GM23338 (cell line): ENCODE measurements around the gene NDUFV2. TPM values are rescaled to one million over a fixed set of nuclear protein-coding genes. Genes with fewer than 3 reads are reported as not detected.

ENCODE experiments used
- ATAC-seq: fragments of 200-7000 bp; cut with Tn5 transposase; 3 replicates; pipeline ENCODE4 v1.9.1; 2020
- DNase-seq: peaks from one replicate; pipeline ENCODE4 v3.0.0-alpha.2; 2015; ENCODE audit warnings: low spot score
- H2AFZ ChIP-seq: fragments of 200-600 bp; sonication (generic); 2 replicates; pipeline ENCODE4 v1.8.0; 2016; ENCODE audit warnings: antibody characterized with exemption, mild to moderate bottlenecking, moderate library complexity
- H3F3A ChIP-seq: fragments of 200-600 bp; sonication (generic); replicated peaks from 2 replicates; pipeline ENCODE4 v1.8.0; 2017; ENCODE audit warnings: antibody characterized with exemption, mixed run types, low read depth
- H3K27ac ChIP-seq: fragments of 200-600 bp; sonication (generic); 2 replicates; pipeline ENCODE4 v1.6.1; 2016; ENCODE audit warnings: low read depth
- H3K27me3 ChIP-seq: fragments of 200-600 bp; sonication (generic); 2 replicates; pipeline ENCODE4 v1.8.0; 2016; ENCODE audit warnings: mild to moderate bottlenecking, mixed run types, moderate library complexity; ENCODE audit not compliant: insufficient read depth
- H3K36me3 ChIP-seq: fragments of 200-600 bp; sonication (generic); 2 replicates; pipeline ENCODE4 v1.8.0; 2016; ENCODE audit warnings: mild to moderate bottlenecking; ENCODE audit not compliant: insufficient read depth
- H3K4me1 ChIP-seq: fragments of 200-600 bp; sonication (generic); 2 replicates; pipeline ENCODE4 v1.8.0; 2016; ENCODE audit warnings: mild to moderate bottlenecking, moderate library complexity; ENCODE audit not compliant: insufficient read depth
- H3K4me2 ChIP-seq: fragments of 200-600 bp; sonication (generic); 2 replicates; pipeline ENCODE4 v1.7.1; 2017; ENCODE audit warnings: mixed run types
- H3K4me3 ChIP-seq: fragments of 200-600 bp; sonication (generic); 2 replicates; pipeline ENCODE4 v1.6.1; 2016; ENCODE audit warnings: mixed run types
- H3K79me2 ChIP-seq: fragments of 200-600 bp; sonication (generic); replicated peaks from 2 replicates; pipeline ENCODE4 v1.8.0; 2017; ENCODE audit warnings: mild to moderate bottlenecking; ENCODE audit not compliant: insufficient read depth
- H3K9me2 ChIP-seq: fragments of 200-600 bp; sonication (generic); 2 replicates; pipeline ENCODE4 v1.8.0; 2017; ENCODE audit not compliant: insufficient read depth
- H4K20me1 ChIP-seq: fragments of 200-600 bp; sonication (generic); replicated peaks from 2 replicates; pipeline ENCODE4 v1.8.0; 2017; ENCODE audit warnings: mild to moderate bottlenecking; ENCODE audit not compliant: insufficient read depth
- H3K27ac Mint-ChIP-seq: 2 replicates; pipeline ENCODE4 v1.8.0; 2020; ENCODE audit warnings: inconsistent platforms, mild to moderate bottlenecking, moderate library complexity, mixed read lengths
- H3K27me3 Mint-ChIP-seq: 3 replicates; pipeline ENCODE4 v1.8.0; 2022; ENCODE audit warnings: low read depth, mild to moderate bottlenecking, moderate library complexity, mixed read lengths, inconsistent platforms; ENCODE audit not compliant: insufficient read depth, poor library complexity
- H3K36me3 Mint-ChIP-seq: 3 replicates; pipeline ENCODE4 v1.8.0; 2021; ENCODE audit warnings: low read depth, mild to moderate bottlenecking, inconsistent platforms, moderate library complexity, mixed read lengths
- H3K4me1 Mint-ChIP-seq: 3 replicates; pipeline ENCODE4 v1.8.0; 2020; ENCODE audit warnings: mild to moderate bottlenecking, inconsistent platforms, mixed read lengths
- H3K4me3 Mint-ChIP-seq: 3 replicates; pipeline ENCODE4 v1.8.0; 2021; ENCODE audit warnings: moderate library complexity, mild to moderate bottlenecking, inconsistent platforms, mixed read lengths
- H3K9me3 Mint-ChIP-seq: 3 replicates; pipeline ENCODE4 v1.8.0; 2020; ENCODE audit warnings: moderate library complexity, mild to moderate bottlenecking, inconsistent platforms, mixed read lengths
- CTCF ChIP-seq, 2 experiments: fragments of 200-600 bp in 1 of 2; sonication (generic) in 1 of 2; conservative IDR thresholded peaks; 2 replicates each; pipeline versions ENCODE4 v1.5.1 to v1.6.1; 2016 to 2017; ENCODE audit warnings: antibody characterized with exemption in 2 of 2, low read depth in 2 of 2, mild to moderate bottlenecking in 2 of 2, moderate library complexity in 1 of 2
- JUNB ChIP-seq: IDR thresholded peaks from one replicate; pipeline ENCODE4 v1.6.1; 2016; ENCODE audit warnings: antibody characterized with exemption; ENCODE audit not compliant: unreplicated experiment
- POLR2AphosphoS5 ChIP-seq: IDR thresholded peaks from 2 replicates; pipeline ENCODE4 v1.6.1; 2016; ENCODE audit warnings: antibody characterized with exemption, low read depth
- ZNF114 ChIP-seq: fragments of 250-450 bp; sonication (Bioruptor Pico); IDR thresholded peaks from 2 replicates; pipeline ENCODE4 v1.5.0; 2020; ENCODE audit warnings: mild to moderate bottlenecking, moderate library complexity
- ZNF331 ChIP-seq: fragments of 250-450 bp; sonication (Bioruptor Pico); IDR thresholded peaks from 2 replicates; pipeline ENCODE4 v1.5.0; 2020; ENCODE audit warnings: low read depth, mild to moderate bottlenecking, moderate library complexity
- polyA plus RNA-seq: library from polyadenylated mRNA; unstranded; fragments of >200 nt; fragmentation: Nextera tagmentation; extraction: Ambion mirVana; gene quantifications from 2 replicates; pipeline ENCODE4 v1.2.1, GENCODE V29; 2016
- total RNA-seq: library from RNA; depleted of rRNA; stranded (reverse); fragments of >200 nt; shearing (Covaris generic); gene quantifications from 2 replicates; pipeline ENCODE4 v1.2.3, GENCODE V29; 2014
- TF ChIP-seq, protein P1 (sequence below): fragments of 250-450 bp; sonication (Bioruptor Pico); IDR thresholded peaks from 2 replicates; pipeline ENCODE4 v1.5.0; 2020; ENCODE audit warnings: mild to moderate bottlenecking, moderate library complexity

NDUFV2 gene
- total and polyA plus RNA-seq, 2 experiments from 2014 or later, result 157 to 577 TPM

GRCh38 chr18:9109523-9109922 is 7.0 kb downstream of the NDUFV2 start (continued):
- TF ChIP-seq, protein P1, sequence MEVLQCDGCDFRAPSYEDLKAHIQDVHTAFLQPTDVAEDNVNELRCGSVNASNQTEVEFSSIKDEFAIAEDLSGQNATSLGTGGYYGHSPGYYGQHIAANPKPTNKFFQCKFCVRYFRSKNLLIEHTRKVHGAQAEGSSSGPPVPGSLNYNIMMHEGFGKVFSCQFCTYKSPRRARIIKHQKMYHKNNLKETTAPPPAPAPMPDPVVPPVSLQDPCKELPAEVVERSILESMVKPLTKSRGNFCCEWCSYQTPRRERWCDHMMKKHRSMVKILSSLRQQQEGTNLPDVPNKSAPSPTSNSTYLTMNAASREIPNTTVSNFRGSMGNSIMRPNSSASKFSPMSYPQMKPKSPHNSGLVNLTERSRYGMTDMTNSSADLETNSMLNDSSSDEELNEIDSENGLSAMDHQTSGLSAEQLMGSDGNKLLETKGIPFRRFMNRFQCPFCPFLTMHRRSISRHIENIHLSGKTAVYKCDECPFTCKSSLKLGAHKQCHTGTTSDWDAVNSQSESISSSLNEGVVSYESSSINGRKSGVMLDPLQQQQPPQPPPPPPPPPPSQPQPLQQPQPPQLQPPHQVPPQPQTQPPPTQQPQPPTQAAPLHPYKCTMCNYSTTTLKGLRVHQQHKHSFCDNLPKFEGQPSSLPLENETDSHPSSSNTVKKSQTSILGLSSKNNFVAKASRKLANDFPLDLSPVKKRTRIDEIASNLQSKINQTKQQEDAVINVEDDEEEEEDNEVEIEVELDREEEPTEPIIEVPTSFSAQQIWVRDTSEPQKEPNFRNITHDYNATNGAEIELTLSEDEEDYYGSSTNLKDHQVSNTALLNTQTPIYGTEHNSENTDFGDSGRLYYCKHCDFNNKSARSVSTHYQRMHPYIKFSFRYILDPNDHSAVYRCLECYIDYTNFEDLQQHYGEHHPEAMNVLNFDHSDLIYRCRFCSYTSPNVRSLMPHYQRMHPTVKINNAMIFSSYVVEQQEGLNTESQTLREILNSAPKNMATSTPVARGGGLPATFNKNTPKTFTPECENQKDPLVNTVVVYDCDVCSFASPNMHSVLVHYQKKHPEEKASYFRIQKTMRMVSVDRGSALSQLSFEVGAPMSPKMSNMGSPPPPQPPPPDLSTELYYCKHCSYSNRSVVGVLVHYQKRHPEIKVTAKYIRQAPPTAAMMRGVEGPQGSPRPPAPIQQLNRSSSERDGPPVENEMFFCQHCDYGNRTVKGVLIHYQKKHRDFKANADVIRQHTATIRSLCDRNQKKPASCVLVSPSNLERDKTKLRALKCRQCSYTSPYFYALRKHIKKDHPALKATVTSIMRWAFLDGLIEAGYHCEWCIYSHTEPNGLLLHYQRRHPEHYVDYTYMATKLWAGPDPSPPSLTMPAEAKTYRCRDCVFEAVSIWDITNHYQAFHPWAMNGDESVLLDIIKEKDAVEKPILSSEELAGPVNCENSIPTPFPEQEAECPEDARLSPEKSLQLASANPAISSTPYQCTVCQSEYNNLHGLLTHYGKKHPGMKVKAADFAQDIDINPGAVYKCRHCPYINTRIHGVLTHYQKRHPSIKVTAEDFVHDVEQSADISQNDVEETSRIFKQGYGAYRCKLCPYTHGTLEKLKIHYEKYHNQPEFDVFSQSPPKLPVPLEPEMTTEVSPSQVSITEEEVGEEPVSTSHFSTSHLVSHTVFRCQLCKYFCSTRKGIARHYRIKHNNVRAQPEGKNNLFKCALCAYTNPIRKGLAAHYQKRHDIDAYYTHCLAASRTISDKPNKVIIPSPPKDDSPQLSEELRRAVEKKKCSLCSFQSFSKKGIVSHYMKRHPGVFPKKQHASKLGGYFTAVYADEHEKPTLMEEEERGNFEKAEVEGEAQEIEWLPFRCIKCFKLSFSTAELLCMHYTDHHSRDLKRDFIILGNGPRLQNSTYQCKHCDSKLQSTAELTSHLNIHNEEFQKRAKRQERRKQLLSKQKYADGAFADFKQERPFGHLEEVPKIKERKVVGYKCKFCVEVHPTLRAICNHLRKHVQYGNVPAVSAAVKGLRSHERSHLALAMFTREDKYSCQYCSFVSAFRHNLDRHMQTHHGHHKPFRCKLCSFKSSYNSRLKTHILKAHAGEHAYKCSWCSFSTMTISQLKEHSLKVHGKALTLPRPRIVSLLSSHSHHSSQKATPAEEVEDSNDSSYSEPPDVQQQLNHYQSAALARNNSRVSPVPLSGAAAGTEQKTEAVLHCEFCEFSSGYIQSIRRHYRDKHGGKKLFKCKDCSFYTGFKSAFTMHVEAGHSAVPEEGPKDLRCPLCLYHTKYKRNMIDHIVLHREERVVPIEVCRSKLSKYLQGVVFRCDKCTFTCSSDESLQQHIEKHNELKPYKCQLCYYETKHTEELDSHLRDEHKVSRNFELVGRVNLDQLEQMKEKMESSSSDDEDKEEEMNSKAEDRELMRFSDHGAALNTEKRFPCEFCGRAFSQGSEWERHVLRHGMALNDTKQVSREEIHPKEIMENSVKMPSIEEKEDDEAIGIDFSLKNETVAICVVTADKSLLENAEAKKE, result no peak
- TF ChIP-seq ZNF114 (CRISPR knock-in tag), result no peak
- no peak for TF ChIP-seq ZNF331 (CRISPR knock-in tag)
- TF ChIP-seq POLR2AphosphoS5, result no peak
- no peak for TF ChIP-seq JUNB
- no peak for TF ChIP-seq CTCF (conservative IDR thresholded peaks at IDR 0.05; ENCODE audit: low read depth in 2 of 2)

DNA sequence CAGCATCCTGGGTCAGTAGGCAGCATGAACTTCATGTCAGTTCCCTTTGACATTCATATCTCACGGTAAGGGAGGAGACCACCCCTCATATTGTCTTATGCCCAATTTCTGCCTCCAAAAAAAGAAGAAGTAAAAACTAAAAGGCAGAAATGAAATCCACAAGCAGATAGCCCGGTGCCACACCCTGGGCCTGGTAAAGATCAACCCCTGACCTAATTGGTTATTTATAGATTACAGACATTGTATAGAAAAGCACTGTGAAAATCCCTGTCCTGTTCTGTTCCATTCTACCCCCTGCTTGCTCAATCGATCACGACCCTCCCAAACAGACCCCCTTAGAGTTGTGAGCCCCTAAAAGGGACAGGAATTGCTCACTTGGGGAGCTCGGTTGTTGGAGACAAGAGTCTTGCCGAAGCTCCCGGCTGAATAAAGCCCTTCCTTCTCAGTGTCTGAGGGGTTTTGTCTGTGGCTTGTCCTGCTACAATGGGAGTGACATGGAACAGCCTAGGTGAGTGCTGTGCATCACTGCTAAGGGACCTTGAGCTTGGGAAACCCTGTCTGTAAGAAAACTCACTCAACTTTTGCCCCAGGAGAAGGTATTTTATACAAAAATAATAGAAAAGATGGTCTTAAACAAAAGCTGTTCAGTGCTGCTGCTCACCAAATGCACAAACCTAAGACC is 11.1 kb downstream of the NDUFV2 start:
- Histone ChIP-seq H4K20me1 (peaks cover 56% of the 10 kb centered on the region), H3K4me1 (peaks cover 56% of the 10 kb centered on the region), H3K4me2 (no peak overlapping the region), H3K79me2 (peaks cover 99% of the 10 kb centered on the region), H3F3A (no peaks in the 10 kb centered on the region), H3K27me3 (no peaks in the 10 kb centered on the region), H3K4me3 (no peak overlapping the region), H3K9me2 (no peaks in the 10 kb centered on the region), H3K36me3 (no peaks in the 10 kb centered on the region), H3K27ac (no peak overlapping the region; the same call in 1 of the 2 replicates), H2AFZ (no peak overlapping the region)
- H3K4me3 Mint-ChIP-seq, result no peak overlapping the region
- H3K36me3 Mint-ChIP-seq, result peaks cover 31% of the 10 kb centered on the region
- peaks cover 40% of the 10 kb centered on the region for H3K4me1 Mint-ChIP-seq
- H3K27ac Mint-ChIP-seq, result peak overlapping the region; percentile 47; the same call in 1 of the 2 replicates
- no peaks in the 10 kb centered on the region for H3K9me3 Mint-ChIP-seq
- ATAC-seq (no peak; the same call in 2 of the 3 replicates), DNase-seq (no peak)
- TF ChIP-seq, protein P1, result no peak
- TF ChIP-seq ZNF114 (CRISPR knock-in tag) (no peak), ZNF331 (CRISPR knock-in tag) (no peak), POLR2AphosphoS5 (no peak)
- peaks cover 2% of the 10 kb centered on the region for H3K27me3 Mint-ChIP-seq
